Heart left ventricle (tissue), 16 donors: Measurements from ENCODE around the gene GLT8D2. TPM values are rescaled to one million over a fixed set of nuclear protein-coding genes. Genes with fewer than 3 reads are reported as not detected.

Experiments
- ATAC-seq, 4 donors: fragments of 200-7000 bp; cut with Tn5 transposase; one replicate each; pipeline ENCODE4 v1.9.1; 2020 to 2022; ENCODE audit warnings: moderate library complexity in 4 of 4, mild to moderate bottlenecking in 3 of 4, moderate number of reproducible peaks in 1 of 4
- DNase-seq, 5 donors: peaks; one replicate each; pipeline ENCODE4 v3.0.0-alpha.2; 2020
- H3K27ac ChIP-seq, 12 donors: fragments of 200-600 bp; sonication (generic) in 4 of 12; one replicate each; pipeline versions ENCODE4 v1.5.0 to v1.8.0; 2016 to 2022; ENCODE audit warnings: mild to moderate bottlenecking in 2 of 12
- H3K27me3 ChIP-seq, 9 donors: fragments of 200-600 bp; sonication (generic) in 2 of 9; one replicate each; pipeline versions ENCODE4 v1.5.1 to v1.8.0; 2016 to 2022; ENCODE audit warnings: mild to moderate bottlenecking in 3 of 9
- H3K36me3 ChIP-seq, 9 donors: fragments of 200-600 bp; sonication (generic) in 2 of 9; one replicate each; pipeline versions ENCODE4 v1.5.0 to v1.8.0; 2018 to 2022; ENCODE audit warnings: mild to moderate bottlenecking in 2 of 9
- H3K4me1 ChIP-seq, 12 donors: fragments of 200-600 bp; sonication (generic) in 4 of 12; one replicate each; pipeline versions ENCODE4 v1.5.0 to v1.8.0; 2016 to 2022; ENCODE audit warnings: mild to moderate bottlenecking in 3 of 12
- H3K4me3 ChIP-seq, 12 donors: fragments of 200-600 bp; sonication (generic) in 4 of 12; one replicate each; pipeline versions ENCODE4 v1.5.0 to v1.8.0; 2017 to 2022; ENCODE audit warnings: mild to moderate bottlenecking in 9 of 12, moderate library complexity in 4 of 12
- H3K9me3 ChIP-seq, 12 donors: fragments of 200-600 bp; sonication (generic) in 4 of 12; one replicate each; pipeline versions ENCODE4 v1.5.0 to v1.8.0; 2016 to 2022; ENCODE audit warnings: mild to moderate bottlenecking in 1 of 12
- CTCF ChIP-seq, 12 donors: fragments of 200-600 bp; sonication (generic) in 4 of 12; IDR thresholded peaks; one replicate each; pipeline versions ENCODE4 v1.5.0 to v1.8.0; 2018 to 2022; ENCODE audit warnings: antibody characterized with exemption in 12 of 12, mild to moderate bottlenecking in 5 of 12
- POLR2A ChIP-seq, 2 donors: fragments of 450-650 bp; IDR thresholded peaks; one replicate each; pipeline ENCODE4 v1.6.1; 2017; ENCODE audit warnings: antibody characterized with exemption in 2 of 2, mild to moderate bottlenecking in 2 of 2, moderate library complexity in 2 of 2
- WGBS, 4 donors: extraction: QIAGEN DNeasy Blood & Tissue Kit in 2 of 4; methylation state at CpG; one replicate each; pipeline versions ENCODE4 v1.1.5 to v1.1.7; 2013 to 2018; 5-methylcytosine and 5-hydroxymethylcytosine counted together
- intact Hi-C, 10 donors: fragments of 100-400 bp; cut with DNase I; formaldehyde crosslinking; loops; one replicate each; pipeline versions ENCODE4 v1.11.1 to v1.14.2; 2022
- polyA plus RNA-seq, 2 donors: library from polyadenylated mRNA; stranded (reverse); fragments of 200-250 nt; gene quantifications; one replicate each; pipeline ENCODE4 v1.2.3, GENCODE V29; 2013
- total RNA-seq, 9 donors: library from RNA; depleted of rRNA in 2 of 9; stranded (reverse); fragments of >200 nt in 2 of 9; fragmentation: NEBNext Ultra II Directional in 3 of 9; extraction: Animal tissue kit (Norgen Biotek cat#: 25700) in 3 of 9; gene quantifications; one replicate each; pipeline versions ENCODE4 v1.1.0 to v1.2.4, GENCODE V29; 2016 to 2023
- donor health status: ischemic (EF 13 %, LVEDD 7.1; RV severe dilation, severe dysfunction).
- donor health status: healthy with polysubstance abuse.
- donor health status: DM: no; HTN: yes; CAD: no.
- donor health status: DM: no; HTN: no; CAD: no.
- donor health status: ischemic (EF 25% LVEDD 6.9; RV normal size, moderate dysfunction).
- donor health status: ischemic (EF 25% LVEDD 5.7; RV mildly dilated, moderate dysfunction).
- donor health status: healthy.
- donor health status: DM: yes; HTN: yes; CAD: no.
- donor health status: ischemic (EF 35%, LVEDD 5.7; RV mildly dilated, moderate dysfunction).
- donor health status: nonischemic (EF 11% LVEDD 7.7; RV severe dilation, severe dysfunction).
- donor health status: DM: yes; HTN: yes; CAD: no.
- donor health status: PGD.
- donor health status: ischemic (EF 29% LVEDD 5.4; RV normal size, mild dysfunction).
- donor health status: nonischemic (EF 23%, LVEDD 6.1; RV moderate dilation, normal function).

GLT8D2 gene
- total and polyA plus RNA-seq, 11 donors, result 2.6 to 18.7 (median 6.8) TPM

- H3K36me3 ChIP-seq, result peaks cover 0 to 7% (median 0%) of the 10 kb centered on the region in 9 donors
- peaks cover 0 to 14% (median 0%) of the 10 kb centered on the region in 12 donors for H3K4me1 ChIP-seq
- H3K9me3 ChIP-seq, result no peaks in the 10 kb centered on the region
- intact Hi-C loops, result loop anchor here in 5 of 10 donors (2.0 to 10.0 kb wide), 4 partner anchors 51 to 61 kb away; partner anchors contain the start of gene GLT8D2 (in 1 of the 5)
- ATAC-seq (peak in 3 of 4 donors; percentile 19 to 32 (median 21)), DNase-seq (no peak)
- no peak for TF ChIP-seq POLR2A (IDR thresholded peaks at IDR 0.05)
- no peak for TF ChIP-seq CTCF (IDR thresholded peaks at IDR 0.05)
- no peaks in the 10 kb centered on the region for H3K27me3 ChIP-seq
- H3K4me3 ChIP-seq, result no peak overlapping the region
- H3K27ac ChIP-seq, result peak overlapping the region in 8 of 12 donors; percentile 25 to 71 (median 58)
- WGBS, 4 donors, result 74 to 85% (median 78%) methylated on average over 5 of the region's 5 CpGs
Observed at GRCh38 chr12:103996595-103996994, 53.4 kb downstream of the GLT8D2 start.

GRCh38 chr12:103994235-103994634 is 55.8 kb downstream of the GLT8D2 start:
- 63 to 78% (median 68%) methylated on average over 4 of the region's 4 CpGs for WGBS, 4 donors
- no peaks in the 10 kb centered on the region for H3K9me3 ChIP-seq
- ATAC-seq, result no peak
- H3K27ac ChIP-seq, result no peak overlapping the region
- TF ChIP-seq POLR2A (IDR thresholded peaks at IDR 0.05), result no peak
- TF ChIP-seq CTCF (IDR thresholded peaks at IDR 0.05), result no peak
- peak in 1 of 5 donors; percentile 36 for DNase-seq
- H3K27me3 ChIP-seq, result no peaks in the 10 kb centered on the region
- H3K36me3 ChIP-seq, result peaks cover 0 to 28% (median 9%) of the 10 kb centered on the region in 9 donors
- H3K4me3 ChIP-seq, result no peak overlapping the region
- intact Hi-C loops, result loop anchor here in 1 of 10 donors (10.0 kb wide), 1 partner anchor 61 kb away; the partner anchor contains the start of gene GLT8D2
- H3K4me1 ChIP-seq, result peaks cover 0 to 14% (median 0%) of the 10 kb centered on the region in 12 donors

- intact Hi-C loops, result loop anchor here in 2 of 10 donors (5.0 to 10.0 kb wide), 2 partner anchors 45 to 108 kb away; no protein-coding TSS in a partner anchor
- Histone ChIP-seq H3K27ac (no peak overlapping the region), H3K9me3 (no peaks in the 10 kb centered on the region), H3K4me1 (no peaks in the 10 kb centered on the region), H3K27me3 (no peaks in the 10 kb centered on the region), H3K36me3 (peaks cover 2 to 92% (median 78%) of the 10 kb centered on the region in 9 donors), H3K4me3 (no peak overlapping the region)
- TF ChIP-seq CTCF (IDR thresholded peaks at IDR 0.05), result no peak
- no peak for TF ChIP-seq POLR2A (IDR thresholded peaks at IDR 0.05)
- ATAC-seq (no peak), DNase-seq (no peak)
- 65 to 99% (median 88%) methylated on average over 2 of the region's 2 CpGs for WGBS, 4 donors
Observed at GRCh38 chr12:103986829-103987228, 63.2 kb downstream of the GLT8D2 start.

GRCh38 chr12:103978384-103978982 is 71.5 kb downstream of the GLT8D2 start:
- DNase-seq (no peak), ATAC-seq (no peak)
- peaks cover 0 to 10% (median 5%) of the 10 kb centered on the region in 12 donors for H3K4me1 ChIP-seq
- peaks cover 2 to 94% (median 66%) of the 10 kb centered on the region in 9 donors for H3K36me3 ChIP-seq
- H3K4me3 ChIP-seq, result no peak overlapping the region
- H3K27me3 ChIP-seq, result no peaks in the 10 kb centered on the region
- 90 to 92% (median 90%) methylated on average over 4 of the region's 4 CpGs for WGBS, 4 donors
- intact Hi-C loops, result loop anchor here in 3 of 10 donors (5.0 to 10.0 kb wide), 3 partner anchors 74 to 86 kb away; partner anchors contain the start of genes GLT8D2 (in 2 of the 3) and HCFC2 (in 1 of the 3)
- H3K27ac ChIP-seq, result no peak overlapping the region
- TF ChIP-seq POLR2A (IDR thresholded peaks at IDR 0.05) (no peak), CTCF (IDR thresholded peaks at IDR 0.05) (no peak)
- H3K9me3 ChIP-seq, result no peaks in the 10 kb centered on the region
